ENCODE results near the gene TMEM229B. TPM values are rescaled to one million over a fixed set of nuclear protein-coding genes. Genes with fewer than 3 reads are reported as not detected.

TMEM229B gene
- total and polyA plus RNA-seq, 2 of the 4 experiments (the other 2 are of a cell fraction), result under 0.01 TPM; not detected in 1

GRCh38 chr14:67453575-67454300 lies 34.8 kb downstream of the TMEM229B start:
- H3K9me3 ChIP-seq (ENCODE audit: control insufficient read depth, insufficient read depth, low read length), result no peaks in the 10 kb centered on the region
- H4K5ac ChIP-seq (ENCODE audit: low read depth, low read length), result no peak overlapping the region
- ChIA-PET CTCF (no interaction called here), POLR2A (ENCODE audit: unreplicated experiment) (no interaction called here)
- no peak overlapping the region for H2AFZ ChIP-seq (replicated peaks; ENCODE audit: low read length, poor library complexity)
- H3K9me1 ChIP-seq (ENCODE audit: insufficient read depth, low read length), result no peaks in the 10 kb centered on the region
- no peak overlapping the region for H4K91ac ChIP-seq (ENCODE audit: insufficient read depth, low read depth, low read length)
- H3K14ac ChIP-seq (replicated peaks; ENCODE audit: low read depth, low read length), result no peak overlapping the region
- in situ Hi-C loops (cut with MboI; ENCODE audit: low sequenced_read_pairs) (no loop called here), dilution Hi-C loops (cut with HindIII; ENCODE audit: low sequenced_read_pairs, unreplicated experiment) (no loop called here), intact Hi-C loops (cut with micrococcal nuclease) (no loop called here)
- no peaks in the 10 kb centered on the region for H3K79me1 ChIP-seq (ENCODE audit: low read depth in 1 of 2, low read length in 2 of 2)
- no TSS peak for BruUV-seq (replicated peaks)
- H2BK15ac ChIP-seq (ENCODE audit: low read depth, low read length), result no peak overlapping the region
- DNase-seq (no peak), ATAC-seq (ENCODE audit: low read depth) (no peak)
- WGBS, 2 experiments (ENCODE audit: extremely low coverage in 2 of 2, insufficient read length in 1 of 2), result 20% methylated on average over 1 of the region's 5 CpGs; no CpG with 5 or more reads in 1 of the 2 experiments
- no peak overlapping the region for H3K9ac ChIP-seq (ENCODE audit: low read depth, low read length)
- no peak overlapping the region for H3K4me3 ChIP-seq (ENCODE audit: insufficient read depth, low read depth, low read length)
- no peak overlapping the region for H3K23ac ChIP-seq (ENCODE audit: low read depth, low read length)
- H2BK20ac ChIP-seq (ENCODE audit: low read depth, low read length), result no peak overlapping the region
- H3K36me3 ChIP-seq (ENCODE audit: control insufficient read depth, insufficient read depth, low read length), result no peaks in the 10 kb centered on the region
- no peak overlapping the region for H3K4ac ChIP-seq (ENCODE audit: low read depth, low read length)
- no peaks in the 10 kb centered on the region for H4K20me1 ChIP-seq (ENCODE audit: insufficient read depth, low read length)
- H3K27ac ChIP-seq (ENCODE audit: insufficient read depth, low read length), result no peak overlapping the region
- no peak overlapping the region for H2BK120ac ChIP-seq (ENCODE audit: low read depth, low read length)
- H3K4me2 ChIP-seq (ENCODE audit: low read depth, low read length), result no peak overlapping the region
- H3K56ac ChIP-seq (ENCODE audit: extremely low read depth, insufficient read depth, low read length), result no peak overlapping the region
- H2AK5ac ChIP-seq (ENCODE audit: low read depth, low read length), result no peak overlapping the region
- no peak for TF ChIP-seq SMC3 (IDR thresholded peaks at IDR 0.05; ENCODE audit: low read depth, low read length)
- TF ChIP-seq MAFK (IDR thresholded peaks at IDR 0.05; ENCODE audit: low read depth, low read length), result no peak
- no peak for TF ChIP-seq RAD21 (IDR thresholded peaks at IDR 0.05; ENCODE audit: low read length)
- no peak for TF ChIP-seq POLR2A (IDR thresholded peaks at IDR 0.05; ENCODE audit: low read depth, low read length)
- no peak for TF ChIP-seq MXI1 (IDR thresholded peaks at IDR 0.05; ENCODE audit: borderline replicate concordance, low read depth, low read length)
- no peak for TF ChIP-seq NFE2L2 (IDR thresholded peaks at IDR 0.05; ENCODE audit: low read depth, low read length)
- TF ChIP-seq MAZ (IDR thresholded peaks at IDR 0.05; ENCODE audit: borderline replicate concordance, low read depth, low read length), result no peak
- TF ChIP-seq, protein P1, sequence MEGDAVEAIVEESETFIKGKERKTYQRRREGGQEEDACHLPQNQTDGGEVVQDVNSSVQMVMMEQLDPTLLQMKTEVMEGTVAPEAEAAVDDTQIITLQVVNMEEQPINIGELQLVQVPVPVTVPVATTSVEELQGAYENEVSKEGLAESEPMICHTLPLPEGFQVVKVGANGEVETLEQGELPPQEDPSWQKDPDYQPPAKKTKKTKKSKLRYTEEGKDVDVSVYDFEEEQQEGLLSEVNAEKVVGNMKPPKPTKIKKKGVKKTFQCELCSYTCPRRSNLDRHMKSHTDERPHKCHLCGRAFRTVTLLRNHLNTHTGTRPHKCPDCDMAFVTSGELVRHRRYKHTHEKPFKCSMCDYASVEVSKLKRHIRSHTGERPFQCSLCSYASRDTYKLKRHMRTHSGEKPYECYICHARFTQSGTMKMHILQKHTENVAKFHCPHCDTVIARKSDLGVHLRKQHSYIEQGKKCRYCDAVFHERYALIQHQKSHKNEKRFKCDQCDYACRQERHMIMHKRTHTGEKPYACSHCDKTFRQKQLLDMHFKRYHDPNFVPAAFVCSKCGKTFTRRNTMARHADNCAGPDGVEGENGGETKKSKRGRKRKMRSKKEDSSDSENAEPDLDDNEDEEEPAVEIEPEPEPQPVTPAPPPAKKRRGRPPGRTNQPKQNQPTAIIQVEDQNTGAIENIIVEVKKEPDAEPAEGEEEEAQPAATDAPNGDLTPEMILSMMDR (conservative IDR thresholded peaks at IDR 0.05; ENCODE audit: low read depth, low read length), result no peak
- TF ChIP-seq RCOR1 (IDR thresholded peaks at IDR 0.05; ENCODE audit: insufficient replicate concordance, low read length), result no peak
- H3K18ac ChIP-seq (ENCODE audit: low read depth, low read length), result no peak overlapping the region
- no peaks in the 10 kb centered on the region for H3K4me1 ChIP-seq (ENCODE audit: control insufficient read depth, insufficient read depth, low read length)
- no peak overlapping the region for H2BK5ac ChIP-seq (ENCODE audit: low read depth, low read length, poor library complexity, severe bottlenecking)
- no peak overlapping the region for H2AK9ac ChIP-seq (replicated peaks; ENCODE audit: low read depth, low read length, poor library complexity)
- no peak overlapping the region for H4K8ac ChIP-seq (ENCODE audit: low read depth in 2 of 2, low read length in 2 of 2)
- H3K27me3 ChIP-seq (ENCODE audit: control insufficient read depth, insufficient read depth, low read length), result peaks cover 30% of the 10 kb centered on the region
